Mammary epithelial cell (primary cell): ENCODE data around the gene DPP10.

ENCODE experiments used
- CTCF ChIP-seq, 2 donors: IDR thresholded peaks in 1 of 2; conservative IDR thresholded peaks in 1 of 2; 2 replicates each; pipeline ENCODE4 v1.5.1; 2011 to 2012; ENCODE audit warnings: inconsistent platforms in 2 of 2, low read length in 2 of 2, mild to moderate bottlenecking in 2 of 2, control low read depth in 1 of 2, low read depth in 1 of 2; ENCODE audit not compliant: insufficient read depth in 1 of 2; ENCODE audit errors: extremely low read depth in 1 of 2
- EZH2 ChIP-seq: IDR thresholded peaks from 2 replicates; pipeline ENCODE4 v1.6.1; 2012; ENCODE audit warnings: low read length, inconsistent platforms, borderline replicate concordance

GRCh38 chr2:115833196-115833595 is 1390.8 kb downstream of the DPP10 start:
- TF ChIP-seq CTCF (conservative IDR thresholded peaks at IDR 0.05 in 1 of 2, IDR thresholded peaks at IDR 0.05 in 1 of 2; ENCODE audit: extremely low read depth in 1 of 2, insufficient read depth in 1 of 2, low read depth in 1 of 2, low read length in 2 of 2) = no peak
- TF ChIP-seq EZH2 = no peak
